ENCODE data around the gene NOL7. TPM values are rescaled to one million over a fixed set of nuclear protein-coding genes. Genes with fewer than 3 reads are reported as not detected.

NOL7 gene
- total RNA-seq, 4 donors from 2014 or later, result 108 to 187 (median 125) TPM

GRCh38 chr6:13641315-13641714 is 26.2 kb downstream of the NOL7 start:
- peaks cover 0 to 56% (median 5%) of the 10 kb centered on the region in 3 donors for H3K36me3 ChIP-seq
- peaks cover 0 to 4% (median 0%) of the 10 kb centered on the region in 4 donors for H3K4me1 ChIP-seq
- H3K27me3 ChIP-seq, result no peaks in the 10 kb centered on the region
- DNase-seq (ENCODE audit: low spot score in 2 of 2), result no peak
- H3K9me3 ChIP-seq, result no peaks in the 10 kb centered on the region
- H3K27ac ChIP-seq, result no peak overlapping the region
- no peak overlapping the region for H3K4me3 ChIP-seq
- 53 to 67% methylated on average over 5 of the region's 5 CpGs for WGBS, 2 donors
- TF ChIP-seq EP300 (IDR thresholded peaks at IDR 0.05) (no peak), POLR2A (IDR thresholded peaks at IDR 0.05) (no peak), CTCF (IDR thresholded peaks at IDR 0.05) (no peak)

DNA sequence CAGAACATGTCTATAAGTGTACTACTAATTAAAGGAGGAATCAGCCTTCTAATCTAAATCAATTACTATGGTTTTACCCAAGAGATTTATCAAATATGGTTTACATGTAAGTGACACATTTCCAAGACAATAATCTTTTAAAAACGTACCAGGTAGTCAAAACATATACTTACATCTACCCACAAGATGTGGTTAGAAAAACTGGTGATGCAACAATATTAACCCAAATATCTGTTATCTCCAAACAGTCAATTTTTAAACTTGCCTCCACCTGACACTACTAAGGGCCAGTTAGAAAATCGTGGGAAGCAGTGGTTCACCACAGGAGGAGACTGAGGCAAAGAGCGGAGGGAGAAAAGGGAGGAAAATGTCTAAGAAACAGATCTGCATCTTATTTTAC is 28.0 kb downstream of the NOL7 start:
- H3K27ac ChIP-seq, result no peak overlapping the region
- no peaks in the 10 kb centered on the region for H3K9me3 ChIP-seq
- H3K4me3 ChIP-seq, result no peak overlapping the region
- H3K36me3 ChIP-seq, result peaks cover 0 to 48% (median 3%) of the 10 kb centered on the region in 3 donors
- TF ChIP-seq EP300 (IDR thresholded peaks at IDR 0.05) (no peak), POLR2A (IDR thresholded peaks at IDR 0.05) (no peak), CTCF (IDR thresholded peaks at IDR 0.05) (no peak)
- no peaks in the 10 kb centered on the region for H3K27me3 ChIP-seq
- DNase-seq (ENCODE audit: low spot score in 2 of 2), result no peak
- 85 to 92% methylated on average over 3 of the region's 3 CpGs for WGBS, 2 donors
- peaks cover 0 to 4% (median 0%) of the 10 kb centered on the region in 4 donors for H3K4me1 ChIP-seq

- Histone ChIP-seq H3K36me3 (peaks cover 0 to 38% (median 0%) of the 10 kb centered on the region in 3 donors), H3K27me3 (no peaks in the 10 kb centered on the region), H3K4me1 (no peaks in the 10 kb centered on the region), H3K27ac (no peak overlapping the region), H3K4me3 (no peak overlapping the region), H3K9me3 (no peaks in the 10 kb centered on the region)
- TF ChIP-seq POLR2A (IDR thresholded peaks at IDR 0.05) (no peak), EP300 (IDR thresholded peaks at IDR 0.05) (no peak), CTCF (IDR thresholded peaks at IDR 0.05) (no peak)
- no peak for DNase-seq (ENCODE audit: low spot score in 2 of 2)
Observed at GRCh38 chr6:13648850-13649249, 33.7 kb downstream of the NOL7 start.

DNA sequence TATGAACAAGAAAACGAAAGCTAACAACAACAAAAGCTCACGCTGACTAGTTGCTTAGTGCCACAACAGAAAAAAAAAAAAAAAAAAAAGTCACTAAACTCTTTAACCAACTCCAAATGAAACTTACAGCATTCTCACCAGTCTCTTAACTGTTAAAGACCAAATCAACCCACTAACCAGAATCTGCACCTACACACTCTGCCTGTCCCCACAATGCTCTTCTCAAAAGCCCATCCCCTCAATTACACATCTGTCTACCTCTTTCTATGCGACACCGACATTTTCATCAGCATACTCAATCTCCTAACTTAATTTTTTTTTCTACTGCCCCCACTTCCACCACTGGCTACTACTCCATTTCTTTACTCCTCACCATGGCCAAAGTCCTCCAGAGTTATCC is 34.3 kb downstream of the NOL7 start:
- no peak for DNase-seq (ENCODE audit: low spot score in 2 of 2)
- TF ChIP-seq POLR2A (IDR thresholded peaks at IDR 0.05) (no peak), CTCF (IDR thresholded peaks at IDR 0.05) (no peak)
- WGBS, 2 donors, result 95 to 96% methylated on average over 4 of the region's 4 CpGs
- Histone ChIP-seq H3K27me3 (no peaks in the 10 kb centered on the region), H3K4me1 (no peaks in the 10 kb centered on the region), H3K9me3 (no peaks in the 10 kb centered on the region), H3K27ac (no peak overlapping the region), H3K36me3 (peaks cover 0 to 37% (median 0%) of the 10 kb centered on the region in 3 donors), H3K4me3 (no peak overlapping the region)

DNA sequence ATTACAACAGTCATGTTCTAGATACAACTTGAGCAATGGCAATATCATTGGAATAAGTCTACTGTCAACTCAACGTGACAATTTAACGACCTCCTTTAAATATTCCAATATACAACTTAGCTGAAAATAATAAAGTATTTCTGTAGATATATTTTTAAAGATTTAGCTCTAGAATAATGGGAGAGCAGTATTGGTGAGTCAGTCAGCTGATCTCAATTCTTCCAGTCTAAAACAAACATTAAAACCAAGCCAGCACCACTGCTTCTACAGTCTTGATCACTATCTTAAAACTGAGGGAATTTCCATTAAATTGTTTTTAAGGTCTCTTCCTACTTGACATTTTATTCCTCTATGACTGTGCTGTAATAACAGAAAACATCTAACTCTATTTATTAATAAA is 38.2 kb downstream of the NOL7 start:
- no peak for DNase-seq (ENCODE audit: low spot score in 2 of 2)
- Histone ChIP-seq H3K27me3 (no peaks in the 10 kb centered on the region), H3K9me3 (no peaks in the 10 kb centered on the region), H3K27ac (no peak overlapping the region), H3K36me3 (peaks cover 0 to 20% (median 0%) of the 10 kb centered on the region in 3 donors), H3K4me3 (no peak overlapping the region), H3K4me1 (no peaks in the 10 kb centered on the region)
- TF ChIP-seq CTCF (IDR thresholded peaks at IDR 0.05) (no peak), EP300 (IDR thresholded peaks at IDR 0.05) (no peak), POLR2A (IDR thresholded peaks at IDR 0.05) (no peak)
- WGBS, 2 donors, result 77 to 82% methylated on average over 2 of the region's 2 CpGs
